ENCODE results near the gene RBMXL3. TPM values are rescaled to one million over a fixed set of nuclear protein-coding genes. Genes with fewer than 3 reads are reported as not detected.

Gene RBMXL3
- total RNA-seq, 2 experiments from 2014 or later = not detected

Other genes starting within 250 kb of the RBMXL3 start
- gene IL13RA2, start 171.8 kb upstream of the RBMXL3 start, total RNA-seq = not detected
- gene LRCH2, start 44.7 kb downstream of the RBMXL3 start, total RNA-seq = not detected
- not detected for gene LUZP4, start 100.3 kb downstream of the RBMXL3 start, total RNA-seq